HT-29 (cell line): Measurements from ENCODE around the gene ETFRF1. TPM values are rescaled to one million over a fixed set of nuclear protein-coding genes. Genes with fewer than 3 reads are reported as not detected.

Experiments used
- DNase-seq: peaks from one replicate; pipeline ENCODE4 v3.0.0-alpha.2; 2015; ENCODE audit warnings: low spot score
- total RNA-seq: library from RNA; depleted of rRNA; stranded (reverse); fragments of >200 nt; shearing (Covaris generic); gene quantifications from 2 replicates; pipeline ENCODE4 v1.2.3, GENCODE V29; 2014; rRNA removed

ETFRF1 gene
- 1.3 and 2.5 TPM in 2 replicates for total RNA-seq

DNA sequence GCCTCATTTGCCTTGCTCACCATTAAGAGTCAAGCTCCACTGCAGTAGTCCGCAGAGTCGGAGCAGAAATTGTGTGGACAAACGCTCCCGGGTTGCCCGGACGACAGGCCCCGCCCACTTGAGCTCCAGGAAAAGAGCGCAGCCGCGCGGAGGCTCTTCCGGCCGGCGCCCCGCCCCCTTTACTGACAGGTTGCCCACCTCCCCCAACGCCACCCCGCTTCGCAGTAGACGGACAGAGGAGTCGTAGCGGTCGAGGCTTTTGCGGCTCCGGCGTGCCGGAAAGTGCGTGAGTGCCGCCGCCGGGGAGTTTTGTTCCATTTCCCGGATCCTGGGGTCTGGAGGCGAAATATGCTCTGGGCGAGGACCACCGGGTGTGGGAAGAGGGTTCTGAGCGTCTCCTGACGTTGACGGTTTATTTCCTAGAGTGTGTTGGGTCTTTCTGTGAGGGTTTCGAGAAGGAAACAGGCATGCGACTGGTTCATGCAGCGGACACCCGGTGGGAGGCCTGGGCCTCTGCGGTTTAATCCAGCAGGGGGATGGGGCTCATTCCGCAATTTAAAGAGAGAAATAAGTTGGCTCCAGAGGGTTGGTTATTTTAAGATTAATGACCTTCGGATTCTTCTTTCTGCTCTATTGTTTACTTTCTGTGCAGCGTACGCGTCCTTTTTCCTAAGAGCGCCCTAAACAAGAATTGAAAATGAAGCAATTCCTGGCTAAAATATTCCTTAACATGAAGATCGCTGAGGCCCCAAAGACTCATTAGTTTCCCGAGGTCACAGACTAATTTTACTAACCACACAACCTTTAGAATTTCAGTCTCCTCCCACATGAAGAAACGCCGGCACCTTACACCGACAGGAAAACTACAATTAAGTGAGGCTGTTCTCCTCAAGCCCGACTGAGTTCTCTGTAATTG, at the start of gene ETFRF1, which contains the start of gene DNAI7:
ETFRF1 (plus strand) TSS at position 182 of the 916 bp plus-strand sequence. CDS start 8,720 bp downstream, outside the sequence.
DNAI7 (minus strand) TSS at position 105 of the 916 bp plus-strand sequence; CDS start at position 23, 82 bp downstream.
- DNase-seq: peak; percentile 98

GRCh38 chr12:25146686-25147085, 48.4 kb upstream of the ETFRF1 start:
- DNase-seq: no peak

GRCh38 chr12:25151476-25151875, 43.6 kb upstream of the ETFRF1 start:
- DNase-seq: no peak

DNA sequence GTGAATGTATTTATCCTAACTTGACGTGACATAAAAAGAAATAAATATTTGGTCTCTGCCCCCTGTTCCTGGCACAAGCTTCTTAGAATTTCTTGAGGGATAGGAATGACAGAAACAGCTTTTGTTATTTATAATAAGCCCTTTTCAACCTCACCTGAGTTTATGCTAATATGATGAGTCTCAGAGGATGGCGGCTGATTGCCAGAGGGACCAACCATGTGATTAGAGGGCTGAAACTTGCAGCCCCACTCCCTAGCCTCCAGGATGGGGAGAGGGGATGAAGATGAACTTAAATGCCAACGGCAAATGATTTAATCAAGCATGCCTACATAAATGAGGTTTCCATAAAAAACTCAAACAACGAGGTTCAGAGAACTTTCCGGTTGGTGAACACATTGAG, 43.0 kb upstream of the ETFRF1 start:
- DNase-seq: no peak

GRCh38 chr12:25155022-25155576, 39.9 kb upstream of the ETFRF1 start:
- peak; percentile 60 for DNase-seq

DNA sequence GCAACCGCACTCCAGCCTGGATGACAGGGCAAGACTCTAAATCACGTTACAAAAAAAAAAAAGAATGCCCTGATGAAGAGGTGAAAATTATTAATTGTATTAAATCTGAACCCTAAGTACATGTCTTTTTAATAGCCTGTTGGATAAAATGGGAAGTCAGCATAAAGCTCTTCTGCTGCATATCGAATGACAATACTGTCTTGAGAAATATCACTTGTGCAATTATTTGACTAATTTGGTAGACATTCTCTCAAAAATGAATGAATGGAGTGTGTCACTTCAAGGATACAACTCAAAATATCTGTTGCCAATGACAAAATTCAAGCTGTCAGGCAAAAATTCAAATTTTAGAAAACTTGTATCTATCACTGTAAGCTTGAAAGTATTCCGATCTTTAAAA, 39.0 kb upstream of the ETFRF1 start:
- no peak for DNase-seq

DNA sequence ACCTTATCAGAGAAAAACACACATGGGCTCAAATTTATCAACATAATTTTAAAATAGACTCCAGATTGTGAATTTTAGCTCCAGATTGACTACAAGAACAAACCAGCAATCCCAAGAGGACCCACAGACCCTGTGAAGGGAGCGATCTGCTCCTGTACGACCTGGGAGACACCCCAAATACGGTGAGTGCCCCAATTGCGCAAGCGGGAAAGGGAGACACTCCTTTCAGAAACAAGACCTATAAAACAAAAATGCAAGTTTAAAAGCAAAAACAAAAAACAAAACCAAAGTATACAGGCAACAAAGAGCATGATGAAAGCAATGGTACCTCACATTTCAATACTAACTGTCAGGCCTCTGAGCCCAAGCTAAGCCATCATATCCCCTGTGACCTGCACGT, 32.2 kb upstream of the ETFRF1 start:
- DNase-seq: no peak

DNA sequence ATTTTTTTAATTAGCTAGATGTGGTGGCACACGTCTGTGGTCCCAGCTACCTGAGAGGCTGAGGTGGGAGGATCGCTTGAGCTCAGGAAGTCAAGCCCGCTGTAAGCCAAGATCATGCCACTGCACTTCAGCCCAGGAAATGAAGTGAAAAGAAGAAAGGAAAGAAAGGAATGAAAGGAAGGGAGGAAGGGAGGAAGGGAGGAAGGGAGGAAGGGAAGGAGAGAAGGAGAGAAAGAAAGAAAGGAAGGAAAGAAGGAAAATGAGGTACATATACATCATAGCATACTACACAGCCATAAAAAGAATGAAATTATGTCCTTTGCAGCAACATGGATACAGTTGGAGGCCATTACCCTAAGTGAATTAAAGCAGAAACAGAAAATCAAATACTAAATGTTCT, 12.3 kb upstream of the ETFRF1 start:
- DNase-seq: no peak

- no peak for DNase-seq
Measured at GRCh38 chr12:25184132-25184531, 10.9 kb upstream of the ETFRF1 start.

DNA sequence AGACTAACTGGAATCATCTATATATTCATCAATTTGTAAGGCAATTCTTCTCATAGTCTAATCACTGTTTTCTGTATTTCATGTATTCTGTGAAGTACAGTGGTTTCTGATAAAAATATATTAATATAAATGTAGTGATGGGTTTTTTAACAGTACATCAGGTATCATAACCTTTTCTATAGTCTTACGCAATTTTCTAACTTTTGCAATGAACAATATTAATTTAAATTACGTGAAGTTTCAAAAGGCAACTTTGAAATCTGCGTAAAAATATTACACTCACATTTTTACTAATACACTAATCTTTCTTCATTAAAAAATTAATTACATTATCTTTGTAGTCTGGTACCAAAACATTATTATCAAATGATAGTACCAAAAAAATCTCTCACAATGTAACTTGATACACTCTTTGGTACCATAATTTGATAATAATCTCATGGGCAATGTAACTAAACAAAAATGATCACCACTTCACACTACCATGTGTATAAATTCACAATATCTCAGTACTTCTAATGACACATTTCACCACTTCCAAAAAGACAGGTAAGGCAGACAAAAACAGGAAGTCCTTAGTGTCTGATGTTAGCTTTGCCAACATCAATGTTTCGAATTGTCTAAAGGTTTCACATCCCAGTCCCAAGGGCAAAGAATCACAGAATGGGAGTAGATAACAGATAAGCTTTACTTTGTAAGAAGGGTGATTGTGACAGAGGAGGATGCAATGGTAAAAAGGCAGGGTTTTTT, 8.8 kb upstream of the ETFRF1 start:
- DNase-seq: no peak

GRCh38 chr12:25186788-25187402, 8.1 kb upstream of the ETFRF1 start:
- no peak for DNase-seq

GRCh38 chr12:25187781-25188180, 7.3 kb upstream of the ETFRF1 start:
- DNase-seq: no peak

- no peak for DNase-seq
Measured at GRCh38 chr12:25189656-25190055, 5.4 kb upstream of the ETFRF1 start.

DNA sequence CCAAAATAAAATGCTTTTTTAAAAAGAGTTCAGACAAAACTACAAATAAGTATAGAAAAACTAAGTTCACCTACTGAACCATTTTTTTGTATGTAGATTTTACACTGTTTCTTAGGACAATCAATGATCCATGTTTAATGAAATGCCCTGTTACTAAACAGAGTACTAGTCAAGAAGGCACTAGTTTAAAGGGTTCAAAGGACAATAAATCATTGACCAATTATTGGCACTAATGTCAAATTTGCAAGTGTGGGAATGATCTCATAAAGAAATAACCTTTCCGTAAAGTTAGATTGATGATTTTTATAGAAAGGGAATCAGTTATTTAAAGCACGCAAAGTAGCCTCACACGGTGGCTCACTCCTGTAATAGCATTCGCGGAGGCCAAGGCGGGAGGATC, 4.2 kb upstream of the ETFRF1 start:
- no peak for DNase-seq

- DNase-seq: no peak
Measured at GRCh38 chr12:25194214-25194613, 823 bp upstream of the ETFRF1 start.

GRCh38 chr12:25194722-25195055, 348 bp upstream of the ETFRF1 start:
- DNase-seq: no peak

GRCh38 chr12:25197608-25198007, 2.6 kb downstream of the ETFRF1 start:
- DNase-seq: no peak

- DNase-seq: no peak
Measured at GRCh38 chr12:25200703-25201102, 5.7 kb downstream of the ETFRF1 start.

DNA sequence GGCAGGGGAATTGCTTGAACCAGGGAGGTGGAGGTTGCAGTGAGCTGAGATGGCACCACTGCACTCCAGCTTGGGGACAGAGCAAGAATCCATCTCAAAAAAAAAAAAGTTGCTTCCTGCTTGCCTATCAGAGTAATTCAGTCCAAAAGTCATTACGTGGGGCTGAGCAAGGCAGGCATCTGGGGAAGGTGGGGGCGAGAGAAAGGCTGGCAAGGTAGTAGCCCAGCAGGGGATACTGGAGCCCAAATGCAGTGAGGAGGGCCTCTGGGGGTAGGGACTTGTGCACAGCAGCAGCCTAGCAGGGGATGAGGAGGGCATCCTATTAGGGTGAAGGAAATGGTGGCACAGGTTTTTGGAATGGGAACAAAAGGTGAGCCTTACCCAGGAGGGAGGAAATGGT, 7.1 kb downstream of the ETFRF1 start:
- DNase-seq: no peak

GRCh38 chr12:25207411-25207810, 12.4 kb downstream of the ETFRF1 start:
- no peak for DNase-seq

GRCh38 chr12:25207846-25208245, 12.8 kb downstream of the ETFRF1 start:
- DNase-seq: no peak

DNA sequence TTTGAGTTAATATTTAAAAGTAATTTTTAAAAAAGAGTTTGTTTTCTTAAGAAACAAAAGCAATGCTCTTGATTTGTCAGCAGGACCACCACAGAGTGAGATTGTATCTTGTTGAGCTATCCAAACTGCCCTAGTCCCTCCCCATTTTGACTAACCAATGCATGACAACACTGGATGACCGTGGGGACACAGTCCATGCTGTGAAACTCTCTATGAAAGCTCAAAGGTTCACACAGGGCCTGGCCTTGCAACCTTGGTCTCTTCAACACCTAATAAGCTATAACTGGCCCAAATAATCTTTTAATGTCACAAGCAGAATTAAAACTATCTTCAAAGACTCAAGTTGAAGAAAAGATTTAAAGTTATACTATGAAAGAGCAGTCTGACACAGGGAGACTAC, 13.5 kb downstream of the ETFRF1 start:
- DNase-seq: no peak
